ENCODE results near the gene CRYBG2.

DNA sequence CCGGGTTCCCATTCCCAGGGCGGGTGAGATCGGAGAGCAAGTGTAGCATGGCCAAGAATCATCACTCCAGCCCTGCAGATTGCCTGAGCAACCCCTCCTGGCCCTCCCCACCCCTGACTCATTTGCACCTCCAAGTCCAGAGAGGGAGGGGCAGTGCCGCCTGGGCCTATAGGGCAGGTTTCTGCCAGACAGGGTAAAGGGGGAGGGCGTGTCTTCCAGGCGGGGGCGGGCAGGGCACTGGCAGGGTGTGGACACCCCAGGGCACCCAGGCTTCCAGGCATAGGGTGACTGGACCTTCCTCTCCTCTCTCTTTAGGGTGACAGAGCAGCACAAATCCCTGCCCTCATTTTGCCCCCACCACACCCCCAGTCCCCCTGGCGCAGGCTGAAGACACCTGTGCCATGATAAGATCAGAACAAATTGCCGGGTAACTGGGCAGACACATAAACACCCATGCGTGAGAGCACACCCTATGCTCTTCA is 3.2 kb upstream of the CRYBG2 start:
- no peak for TF ChIP-seq POLR2A (IDR thresholded peaks at IDR 0.05)
- TF ChIP-seq, protein P1, sequence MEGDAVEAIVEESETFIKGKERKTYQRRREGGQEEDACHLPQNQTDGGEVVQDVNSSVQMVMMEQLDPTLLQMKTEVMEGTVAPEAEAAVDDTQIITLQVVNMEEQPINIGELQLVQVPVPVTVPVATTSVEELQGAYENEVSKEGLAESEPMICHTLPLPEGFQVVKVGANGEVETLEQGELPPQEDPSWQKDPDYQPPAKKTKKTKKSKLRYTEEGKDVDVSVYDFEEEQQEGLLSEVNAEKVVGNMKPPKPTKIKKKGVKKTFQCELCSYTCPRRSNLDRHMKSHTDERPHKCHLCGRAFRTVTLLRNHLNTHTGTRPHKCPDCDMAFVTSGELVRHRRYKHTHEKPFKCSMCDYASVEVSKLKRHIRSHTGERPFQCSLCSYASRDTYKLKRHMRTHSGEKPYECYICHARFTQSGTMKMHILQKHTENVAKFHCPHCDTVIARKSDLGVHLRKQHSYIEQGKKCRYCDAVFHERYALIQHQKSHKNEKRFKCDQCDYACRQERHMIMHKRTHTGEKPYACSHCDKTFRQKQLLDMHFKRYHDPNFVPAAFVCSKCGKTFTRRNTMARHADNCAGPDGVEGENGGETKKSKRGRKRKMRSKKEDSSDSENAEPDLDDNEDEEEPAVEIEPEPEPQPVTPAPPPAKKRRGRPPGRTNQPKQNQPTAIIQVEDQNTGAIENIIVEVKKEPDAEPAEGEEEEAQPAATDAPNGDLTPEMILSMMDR (IDR thresholded peaks at IDR 0.05), result no peak

Measured in right lobe of liver (tissue), 4 donors.